BJ (cell line): Measurements from ENCODE around the gene ABCC3. TPM values are rescaled to one million over a fixed set of nuclear protein-coding genes. Genes with fewer than 3 reads are reported as not detected.

Experiments
- CTCF ChIA-PET: fragments of 350-600 bp; formaldehyde crosslinking; extraction: SDS; loops from one replicate; lab custom pipeline; 2021; ENCODE audit warnings: antibody characterized with exemption, inconsistent platforms; lab: Yijun Ruan, JAX
- POLR2A ChIA-PET: fragments of 300-600 bp; sonication (Branson Sonifier 250); formaldehyde crosslinking; extraction: SDS; loops from one replicate; lab custom pipeline; 2021; ENCODE audit warnings: antibody characterized with exemption; lab: Charles Lee
- DNase-seq: peaks from one replicate; pipeline ENCODE4 v3.0.0-alpha.2; 2011; ENCODE audit warnings: low read depth
- H3K27me3 ChIP-seq: 2 replicates; pipeline ENCODE4 v1.6.0; 2011; ENCODE audit warnings: low read length; ENCODE audit not compliant: control insufficient read depth, insufficient read depth
- H3K36me3 ChIP-seq: 2 replicates; pipeline ENCODE4 v1.5.1; 2011; ENCODE audit warnings: low read length; ENCODE audit not compliant: control insufficient read depth, insufficient read depth
- H3K4me3 ChIP-seq: 2 replicates; pipeline ENCODE4 v1.5.1; 2011; ENCODE audit warnings: low read depth, mild to moderate bottlenecking, control low read depth, low read length
- CTCF ChIP-seq: IDR thresholded peaks from 2 replicates; pipeline ENCODE4 v1.5.1; 2011; ENCODE audit warnings: low read depth, mild to moderate bottlenecking, control low read depth, inconsistent platforms, low read length, moderate library complexity; ENCODE audit not compliant: insufficient read depth
- polyA plus RNA-seq: library from polyadenylated mRNA; depleted of rRNA; stranded (reverse); fragments of >200 nt; gene quantifications from 2 replicates; pipeline ENCODE4 v1.2.3, GENCODE V29; 2011

ABCC3 gene
- polyA plus RNA-seq, 1 experiment: 56.4 TPM

GRCh38 chr17:50638606-50638965 lies 3.9 kb downstream of the ABCC3 start:
- Histone ChIP-seq H3K27me3 (no peaks in the 10 kb centered on the region), H3K36me3 (peaks cover 6% of the 10 kb centered on the region), H3K4me3 (no peak overlapping the region)
- CTCF ChIA-PET: interaction anchor here (1.2 to 3.4 kb wide), 9 partner anchors 8 to 88 kb away, joined by 3 to 31 read pairs (median 5); no protein-coding TSS in a partner anchor
- TF ChIP-seq CTCF: no peak
- DNase-seq: no peak
- POLR2A ChIA-PET: interaction anchor here (0.6 kb wide), 1 partner anchor 11 kb away, joined by 4 read pairs; no protein-coding TSS in a partner anchor

- ChIA-PET CTCF (interaction anchor here (1.2 to 3.4 kb wide), 8 partner anchors 9 to 88 kb away, joined by 4 to 31 read pairs (median 7); no protein-coding TSS in a partner anchor), POLR2A (no interaction called here)
These were observed 4.5 kb downstream of the ABCC3 start for GRCh38 chr17:50638966-50639713.

GRCh38 chr17:50640686-50641351 lies 6.1 kb downstream of the ABCC3 start:
- CTCF ChIA-PET: interaction anchor here (0.6 to 3.4 kb wide), 7 partner anchors 11 to 1150 kb away, joined by 3 to 31 read pairs (median 5); no protein-coding TSS in a partner anchor
- POLR2A ChIA-PET: no interaction called here
- H3K36me3 ChIP-seq: peaks cover 6% of the 10 kb centered on the region
- DNase-seq: no peak
- H3K27me3 ChIP-seq: no peaks in the 10 kb centered on the region
- TF ChIP-seq CTCF: no peak
- H3K4me3 ChIP-seq: no peak overlapping the region

More at GRCh38 chr17:50638966-50639713, 4.5 kb downstream of the ABCC3 start:
- Histone ChIP-seq H3K4me3 (no peak overlapping the region), H3K27me3 (no peaks in the 10 kb centered on the region), H3K36me3 (peaks cover 6% of the 10 kb centered on the region)
- peak; percentile 75 for DNase-seq
- TF ChIP-seq CTCF: no peak

- ChIA-PET POLR2A (no interaction called here), CTCF (interaction anchor here (1.3 to 3.4 kb wide), 5 partner anchors 11 to 53 kb away, joined by 3 to 31 read pairs (median 5); no protein-coding TSS in a partner anchor)
- Histone ChIP-seq H3K27me3 (no peaks in the 10 kb centered on the region), H3K36me3 (peaks cover 6% of the 10 kb centered on the region), H3K4me3 (no peak overlapping the region)
- no peak for DNase-seq
- TF ChIP-seq CTCF: no peak
These were observed 6.7 kb downstream of the ABCC3 start for GRCh38 chr17:50641357-50641756.
